OCI-LY7 (cell line): ENCODE results near the gene ST3GAL3. TPM values are rescaled to one million over a fixed set of nuclear protein-coding genes. Genes with fewer than 3 reads are reported as not detected.

Experiments used
- BruUV-seq: library from RNA; stranded (reverse); fragments of 400-500 nt; replicated peaks from 2 replicates; lab custom pipeline; 2021; lab: Mats Ljungman, UMichigan
- CTCF ChIA-PET: fragments of 300-600 bp; sonication (Branson Sonifier 250); formaldehyde crosslinking; loops from one replicate; lab custom pipeline; 2022; ENCODE audit warnings: antibody characterized with exemption; ENCODE audit not compliant: unreplicated experiment; lab: Charles Lee
- POLR2A ChIA-PET: fragments of 300-600 bp; sonication (Branson Sonifier 250); formaldehyde crosslinking; loops from one replicate; lab custom pipeline; 2022; ENCODE audit warnings: antibody characterized with exemption; lab: Charles Lee
- DNase-seq: peaks from one replicate; pipeline ENCODE4 v3.0.0-alpha.2; 2015; ENCODE audit warnings: low spot score
- H2AFZ ChIP-seq: fragments of 200-600 bp; sonication (generic), shearing (Covaris generic); 2 replicates; pipeline ENCODE4 v1.6.1; 2014; ENCODE audit warnings: mild to moderate bottlenecking, antibody characterized with exemption, low read length, moderate library complexity
- H3K27ac ChIP-seq: fragments of 200-600 bp; sonication (generic); 2 replicates; pipeline ENCODE4 v1.5.1; 2014; ENCODE audit warnings: mixed run types, low read depth, mild to moderate bottlenecking, moderate library complexity, low read length, inconsistent platforms; ENCODE audit not compliant: poor library complexity, severe bottlenecking
- H3K36me3 ChIP-seq: fragments of 200-600 bp; sonication (generic); 2 replicates; pipeline ENCODE4 v1.6.1; 2014; ENCODE audit warnings: mild to moderate bottlenecking, antibody characterized with exemption, low read length, moderate library complexity, mixed read lengths; ENCODE audit not compliant: insufficient read depth
- H3K4me1 ChIP-seq: fragments of 200-600 bp; sonication (generic); 2 replicates; pipeline ENCODE4 v1.5.1; 2014; ENCODE audit warnings: mild to moderate bottlenecking, low read length; ENCODE audit not compliant: insufficient read depth, poor library complexity, severe bottlenecking
- H3K4me2 ChIP-seq: fragments of 200-600 bp; sonication (generic); 2 replicates; pipeline ENCODE4 v1.6.1; 2014; ENCODE audit warnings: mild to moderate bottlenecking, low read length
- H3K4me3 ChIP-seq: fragments of 200-600 bp; sonication (generic); 2 replicates; pipeline ENCODE4 v1.5.1; 2014; ENCODE audit warnings: mild to moderate bottlenecking, low read depth, low read length; ENCODE audit not compliant: poor library complexity, severe bottlenecking
- H3K79me2 ChIP-seq: fragments of 200-600 bp; sonication (generic); 2 replicates; pipeline ENCODE4 v1.6.1; 2016; ENCODE audit warnings: low read depth, mild to moderate bottlenecking, low read length, moderate library complexity, mixed read lengths; ENCODE audit not compliant: insufficient read depth
- H3K9me2 ChIP-seq: fragments of 200-600 bp; sonication (generic); 2 replicates; pipeline ENCODE4 v1.6.1; 2016; ENCODE audit warnings: mild to moderate bottlenecking, low read length, mixed read lengths; ENCODE audit not compliant: insufficient read depth
- H3K9me3 ChIP-seq: fragments of 200-600 bp; sonication (generic); 2 replicates; pipeline ENCODE4 v1.6.1; 2014; ENCODE audit warnings: mild to moderate bottlenecking, mixed run types, low read length, mixed read lengths
- H4K20me1 ChIP-seq: fragments of 200-600 bp; sonication (generic); 2 replicates; pipeline ENCODE4 v1.6.1; 2014; ENCODE audit warnings: mild to moderate bottlenecking, antibody characterized with exemption, low read length, moderate library complexity, mixed read lengths; ENCODE audit not compliant: insufficient read depth
- CTCF ChIP-seq: fragments of 200-600 bp; sonication (generic); conservative IDR thresholded peaks from 2 replicates; pipeline ENCODE4 v1.5.1; 2014; ENCODE audit warnings: mild to moderate bottlenecking, antibody characterized with exemption, low read length, moderate library complexity, mixed read lengths
- EZH2phosphoT487 ChIP-seq: fragments of 200-600 bp; sonication (generic); IDR thresholded peaks from 2 replicates; pipeline ENCODE4 v1.6.1; 2018; ENCODE audit warnings: low read depth, borderline replicate concordance, mild to moderate bottlenecking, mixed run types, antibody characterized with exemption, low read length, moderate library complexity, mixed read lengths
- intact Hi-C: fragments of 100-400 bp; cut with micrococcal nuclease; formaldehyde crosslinking; loops from one replicate; pipeline ENCODE4 v1.10.0; 2022; ENCODE audit not compliant: unreplicated experiment
- total RNA-seq, 2 experiments: library from RNA; depleted of rRNA in 1 of 2; stranded (reverse); fragments of >200 nt in 1 of 2; shearing (Covaris generic) in 1 of 2; gene quantifications; 2 replicates each; pipeline ENCODE4 v1.2.3, GENCODE V29; 2014 to 2022

The ST3GAL3 gene
- total RNA-seq, 2 experiments from 2014 or later = 24.0 to 45.0 TPM

- no peaks in the 10 kb centered on the region for H3K9me3 ChIP-seq
- no peak overlapping the region for H3K4me2 ChIP-seq
- H3K36me3 ChIP-seq = no peaks in the 10 kb centered on the region
- no peak overlapping the region for H3K27ac ChIP-seq
- POLR2A ChIA-PET = no interaction called here
- no peaks in the 10 kb centered on the region for H3K4me1 ChIP-seq
- no peak overlapping the region for H3K4me3 ChIP-seq
- intact Hi-C loops = no loop called here
- no peak overlapping the region for H2AFZ ChIP-seq
- no peaks in the 10 kb centered on the region for H4K20me1 ChIP-seq
- no TSS peak for BruUV-seq
- TF ChIP-seq EZH2phosphoT487 (no peak), CTCF (no peak)
- CTCF ChIA-PET = no interaction called here
- H3K9me2 ChIP-seq = no peaks in the 10 kb centered on the region
- no peak for DNase-seq
- H3K79me2 ChIP-seq = no peaks in the 10 kb centered on the region
Measured at GRCh38 chr1:43914576-43915525, 207.5 kb downstream of the ST3GAL3 start.

GRCh38 chr1:43919906-43920305, 212.6 kb downstream of the ST3GAL3 start:
- ChIA-PET POLR2A (no interaction called here), CTCF (interaction anchor here (1.5 kb wide), 1 partner anchor 155 kb away, joined by 3 read pairs; no protein-coding TSS in a partner anchor)
- no TSS peak for BruUV-seq
- Histone ChIP-seq H3K36me3 (no peaks in the 10 kb centered on the region), H3K9me2 (no peaks in the 10 kb centered on the region), H3K79me2 (no peaks in the 10 kb centered on the region), H2AFZ (no peak overlapping the region), H3K4me1 (no peaks in the 10 kb centered on the region), H3K27ac (no peak overlapping the region), H3K4me2 (no peak overlapping the region), H4K20me1 (no peaks in the 10 kb centered on the region), H3K4me3 (no peak overlapping the region), H3K9me3 (no peaks in the 10 kb centered on the region)
- intact Hi-C loops = no loop called here
- DNase-seq = no peak
- no peak for TF ChIP-seq EZH2phosphoT487
- TF ChIP-seq CTCF = no peak

GRCh38 chr1:43921022-43921421, 213.7 kb downstream of the ST3GAL3 start:
- no peak overlapping the region for H3K4me3 ChIP-seq
- ChIA-PET CTCF (interaction anchor here (1.5 kb wide), 1 partner anchor 156 kb away, joined by 3 read pairs; no protein-coding TSS in a partner anchor), POLR2A (no interaction called here)
- H3K79me2 ChIP-seq = no peaks in the 10 kb centered on the region
- H3K9me3 ChIP-seq = no peaks in the 10 kb centered on the region
- intact Hi-C loops = no loop called here
- no peak for DNase-seq
- H3K4me2 ChIP-seq = no peak overlapping the region
- H3K9me2 ChIP-seq = no peaks in the 10 kb centered on the region
- BruUV-seq = no TSS peak
- H3K4me1 ChIP-seq = no peaks in the 10 kb centered on the region
- no peak for TF ChIP-seq EZH2phosphoT487
- TF ChIP-seq CTCF = no peak
- H2AFZ ChIP-seq = no peak overlapping the region
- H3K27ac ChIP-seq = no peak overlapping the region
- no peaks in the 10 kb centered on the region for H3K36me3 ChIP-seq
- no peaks in the 10 kb centered on the region for H4K20me1 ChIP-seq
